H1 (cell line): ENCODE measurements around the gene MAP3K10. TPM values are rescaled to one million over a fixed set of nuclear protein-coding genes. Genes with fewer than 3 reads are reported as not detected.

Experiments
- CTCF ChIA-PET: fragments of 300-600 bp; sonication (Branson Sonifier 250); formaldehyde crosslinking; loops from one replicate; lab custom pipeline; 2021; ENCODE audit not compliant: partially characterized antibody; lab: Charles Lee
- POLR2A ChIA-PET: fragments of 300-600 bp; sonication (Branson Sonifier 250); formaldehyde crosslinking; loops from one replicate; lab custom pipeline; 2021; ENCODE audit warnings: inconsistent platforms; ENCODE audit not compliant: partially characterized antibody; lab: Charles Lee
- DNase-seq, 2 experiments: peaks; one replicate each; pipeline versions ENCODE4 v3.0.0 to v3.0.0-alpha.2; 2010 to 2022; ENCODE audit warnings: low spot score in 2 of 2, low read depth in 1 of 2, mixed read lengths in 1 of 2
- FAIRE-seq: peaks from 2 replicates; lab custom pipeline; 2011; peaks lifted over from hg19 to GRCh38; lab: Jason Lieb, UNC
- H2AFZ ChIP-seq: 2 replicates; pipeline ENCODE4 v1.8.1; 2012; ENCODE audit warnings: low read length, inconsistent platforms
- H2AK5ac ChIP-seq: 2 replicates; pipeline ENCODE4 v1.6.1; 2013; ENCODE audit warnings: low read depth, low read length
- H2BK120ac ChIP-seq: replicated peaks from 2 replicates; pipeline ENCODE3; 2013; ENCODE audit warnings: low read depth, low read length, inconsistent platforms
- H2BK12ac ChIP-seq: 2 replicates; pipeline ENCODE4 v1.6.1; 2013; ENCODE audit warnings: low read depth, low read length
- H2BK15ac ChIP-seq: 2 replicates; pipeline ENCODE4 v1.6.1; 2013; ENCODE audit warnings: low read length
- H2BK20ac ChIP-seq: 2 replicates; pipeline ENCODE4 v1.6.1; 2013; ENCODE audit warnings: low read length
- H2BK5ac ChIP-seq: 2 replicates; pipeline ENCODE4 v1.6.1; 2013; ENCODE audit warnings: low read depth, low read length
- H3K14ac ChIP-seq: 2 replicates; pipeline ENCODE4 v1.6.1; 2013; ENCODE audit warnings: inconsistent platforms; ENCODE audit not compliant: insufficient read length
- H3K18ac ChIP-seq: 2 replicates; pipeline ENCODE4 v1.6.1; 2013; ENCODE audit warnings: low read length; ENCODE audit errors: extremely low read depth
- H3K23ac ChIP-seq: 2 replicates; pipeline ENCODE4 v1.6.1; 2013; ENCODE audit warnings: inconsistent platforms; ENCODE audit not compliant: insufficient read length
- H3K23me2 ChIP-seq: 2 replicates; pipeline ENCODE4 v1.6.1; 2013; ENCODE audit warnings: low read depth, low read length
- H3K27ac ChIP-seq: 2 replicates; pipeline ENCODE4 v1.6.1; 2011; ENCODE audit warnings: low read depth, low read length, inconsistent platforms
- H3K27me3 ChIP-seq, 4 experiments: replicated peaks in 1 of 4; 1 replicate in 1 of 4; 2 replicates in 3 of 4; pipeline versions ENCODE4 v1.6.1 to v1.8.1; 2011 to 2013; ENCODE audit warnings: low read length in 3 of 4, mild to moderate bottlenecking in 3 of 4, inconsistent platforms in 2 of 4, mixed read lengths in 2 of 4, moderate library complexity in 1 of 4; ENCODE audit not compliant: control insufficient read depth in 3 of 4, insufficient read depth in 3 of 4; ENCODE audit errors: extremely low read depth in 1 of 4
- H3K36me3 ChIP-seq, 4 experiments: 2 replicates each; pipeline versions ENCODE4 v1.6.1 to v1.8.1; 2011 to 2013; ENCODE audit warnings: mild to moderate bottlenecking in 4 of 4, low read length in 3 of 4, moderate library complexity in 2 of 4, control low read depth in 1 of 4, inconsistent platforms in 1 of 4; ENCODE audit not compliant: insufficient read depth in 4 of 4, control insufficient read depth in 2 of 4
- H3K4ac ChIP-seq: replicated peaks from 2 replicates; pipeline ENCODE3; 2013; ENCODE audit warnings: low read length, low read depth, mixed read lengths, inconsistent platforms; ENCODE audit not compliant: insufficient read length
- H3K4me1 ChIP-seq, 4 experiments: replicated peaks in 1 of 4; 1 replicate in 1 of 4; 2 replicates in 3 of 4; pipeline versions ENCODE4 v1.6.1 to v1.8.1; 2011 to 2013; ENCODE audit warnings: low read length in 3 of 4, inconsistent platforms in 2 of 4, mixed read lengths in 1 of 4; ENCODE audit not compliant: insufficient read depth in 4 of 4, control insufficient read depth in 3 of 4
- H3K4me2 ChIP-seq, 2 experiments: 2 replicates each; pipeline versions ENCODE4 v1.6.1 to v1.8.1; 2011 to 2013; ENCODE audit warnings: low read depth in 2 of 2, low read length in 2 of 2, control low read depth in 1 of 2, inconsistent platforms in 1 of 2, mild to moderate bottlenecking in 1 of 2; ENCODE audit not compliant: insufficient read depth in 1 of 2
- H3K4me3 ChIP-seq, 4 experiments: fragments of 200-600, 300-600 bp in 1 of 4; sonication (generic), shearing (Covaris generic), sonication (Bioruptor Twin) in 1 of 4; 2 replicates each; pipeline versions ENCODE4 v1.5.1 to v1.8.1; 2011 to 2016; ENCODE audit warnings: low read length in 4 of 4, low read depth in 3 of 4, control low read depth in 2 of 4, inconsistent platforms in 2 of 4, mild to moderate bottlenecking in 2 of 4, mixed read lengths in 1 of 4, moderate library complexity in 1 of 4; ENCODE audit not compliant: insufficient read depth in 2 of 4; ENCODE audit errors: extremely low read depth in 1 of 4
- H3K56ac ChIP-seq: replicated peaks from 2 replicates; pipeline ENCODE3; 2013; ENCODE audit warnings: low read depth, mild to moderate bottlenecking, mixed read lengths, low read length, inconsistent platforms; ENCODE audit not compliant: insufficient read length
- H3K79me1 ChIP-seq: 2 replicates; pipeline ENCODE4 v1.6.1; 2013; ENCODE audit warnings: low read depth, low read length, control low read depth
- H3K79me2 ChIP-seq, 2 experiments: 2 replicates each; pipeline versions ENCODE4 v1.6.1 to v1.8.1; 2012 to 2013; ENCODE audit warnings: low read length in 2 of 2, mild to moderate bottlenecking in 2 of 2, inconsistent platforms in 1 of 2; ENCODE audit not compliant: insufficient read depth in 2 of 2, control insufficient read depth in 1 of 2
- H3K9ac ChIP-seq, 4 experiments: replicated peaks in 1 of 4; 1 replicate in 1 of 4; 2 replicates in 3 of 4; pipeline versions ENCODE4 v1.6.1 to v1.8.1; 2011 to 2013; ENCODE audit warnings: low read depth in 3 of 4, low read length in 3 of 4, control low read depth in 2 of 4, mild to moderate bottlenecking in 2 of 4, moderate library complexity in 2 of 4, inconsistent platforms in 1 of 4; ENCODE audit errors: extremely low read depth in 1 of 4
- H3K9me3 ChIP-seq, 2 experiments: 2 replicates each; pipeline versions ENCODE4 v1.6.1 to v1.8.1; 2012 to 2013; ENCODE audit warnings: mild to moderate bottlenecking in 2 of 2, moderate library complexity in 2 of 2, control low read depth in 1 of 2, inconsistent platforms in 1 of 2, low read depth in 1 of 2, low read length in 1 of 2, mixed read lengths in 1 of 2; ENCODE audit not compliant: insufficient read depth in 2 of 2
- H4K20me1 ChIP-seq, 2 experiments: replicated peaks in 1 of 2; 2 replicates each; pipeline versions ENCODE3 to v1.8.1; 2011 to 2013; ENCODE audit warnings: inconsistent platforms in 2 of 2, low read length in 2 of 2, mild to moderate bottlenecking in 1 of 2; ENCODE audit not compliant: insufficient read depth in 2 of 2, control insufficient read depth in 1 of 2
- H4K5ac ChIP-seq: 2 replicates; pipeline ENCODE4 v1.6.1; 2013; ENCODE audit warnings: low read length, low read depth, mixed read lengths, inconsistent platforms; ENCODE audit not compliant: insufficient read length
- H4K8ac ChIP-seq: 2 replicates; pipeline ENCODE4 v1.8.0; 2013; ENCODE audit warnings: mild to moderate bottlenecking, moderate library complexity, low read length, inconsistent platforms; ENCODE audit not compliant: insufficient read depth; ENCODE audit errors: extremely low read depth
- H4K91ac ChIP-seq: replicated peaks from 2 replicates; pipeline ENCODE3; 2013; ENCODE audit warnings: low read length, mixed read lengths, inconsistent platforms; ENCODE audit not compliant: insufficient read length
- BCL11A ChIP-seq, 2 experiments: IDR thresholded peaks; one replicate each; pipeline ENCODE4 v1.6.1; 2011; ENCODE audit warnings: low read depth in 2 of 2, low read length in 2 of 2, mild to moderate bottlenecking in 2 of 2
- EZH2 ChIP-seq: fragments of 200-600 bp; sonication (generic); IDR thresholded peaks from 2 replicates; pipeline ENCODE4 v1.7.1; 2012; ENCODE audit warnings: low read depth, mild to moderate bottlenecking, moderate library complexity, low read length, inconsistent platforms; ENCODE audit not compliant: severe bottlenecking
- MAFK ChIP-seq: IDR thresholded peaks from 2 replicates; pipeline ENCODE4 v1.6.1; 2012; ENCODE audit warnings: low read depth, mild to moderate bottlenecking, improper control_type of control experiment, low read length
- SIN3A ChIP-seq, 2 experiments: IDR thresholded peaks in 1 of 2; conservative IDR thresholded peaks in 1 of 2; 2 replicates each; pipeline ENCODE4 v1.6.1; 2011 to 2012; ENCODE audit warnings: low read length in 2 of 2, improper control_type of control experiment in 1 of 2, low read depth in 1 of 2, mild to moderate bottlenecking in 1 of 2
- SP2 ChIP-seq: IDR thresholded peaks from 2 replicates; pipeline ENCODE4 v1.6.1; 2012; ENCODE audit warnings: mild to moderate bottlenecking, low read length, inconsistent platforms
- SUZ12 ChIP-seq: fragments of 200-600 bp; sonication (generic); IDR thresholded peaks from 2 replicates; pipeline ENCODE4 v1.6.1; 2012; ENCODE audit warnings: mild to moderate bottlenecking, inconsistent platforms, low read length, moderate library complexity, mixed read lengths
- TAF7 ChIP-seq: optimal IDR thresholded peaks from 2 replicates; pipeline ENCODE3; 2011; ENCODE audit warnings: low read depth, mild to moderate bottlenecking, inconsistent platforms, low read length, moderate library complexity, borderline replicate concordance
- ZNF274 ChIP-seq: IDR thresholded peaks from 2 replicates; pipeline ENCODE4 v1.7.0; 2012; ENCODE audit warnings: low read length, borderline replicate concordance; ENCODE audit errors: extremely low read depth
- WGBS, 2 experiments: shearing (Covaris generic) in 1 of 2; methylation state at CpG; one replicate each; pipeline versions ENCODE4 v1.1.6 to v1.1.7; 2013 to 2015; ENCODE audit warnings: low lambda C conversion rate in 2 of 2, mixed read lengths in 2 of 2, inconsistent platforms in 1 of 2, low coverage in 1 of 2, missing lambda C conversion rate in 1 of 2; ENCODE audit not compliant: insufficient replicate concordance in 2 of 2, insufficient coverage in 1 of 2, insufficient read length in 1 of 2; ENCODE audit errors: extremely low coverage in 1 of 2, missing lambda C conversion rate in 1 of 2; 5-methylcytosine and 5-hydroxymethylcytosine counted together
- polyA plus RNA-seq, 7 experiments: library from polyadenylated mRNA; depleted of rRNA in 3 of 7; stranded (reverse) in 5 of 7; unstranded in 2 of 7; fragments of >200 nt in 5 of 7; fragments of 200-250 nt in 2 of 7; gene quantifications; 1 replicate in 5 of 7; 2 replicates in 1 of 7; 4 replicates in 1 of 7; pipeline versions ENCODE4 v1.2.1 to v1.2.3, GENCODE V29; 2011 to 2013; ENCODE audit warnings: missing spikeins in 2 of 7, mixed read lengths in 2 of 7
- total RNA-seq: library from RNA; stranded (reverse); fragmentation: NEBNext Ultra II Directional; extraction: Animal tissue kit (Norgen Biotek cat#: 25700); gene quantifications from 2 replicates; pipeline ENCODE4 v1.2.1, GENCODE V29; 2021

The MAP3K10 gene
- total and polyA plus RNA-seq, 2 of the 8 experiments (the other 6 are each of a cell fraction or from before 2014, with no cell fraction given), result 4.9 to 15.9 TPM

GRCh38 chr19:40205760-40206159, 14.5 kb downstream of the MAP3K10 start:
- H3K4ac ChIP-seq, result no peak overlapping the region
- H2BK5ac ChIP-seq, result no peak overlapping the region
- H2AK5ac ChIP-seq, result no peak overlapping the region
- no peak overlapping the region for H2AFZ ChIP-seq
- no peak overlapping the region for H3K18ac ChIP-seq
- no peak for FAIRE-seq
- H2BK12ac ChIP-seq, result no peak overlapping the region
- no peak overlapping the region for H3K4me3 ChIP-seq
- no peak overlapping the region for H3K23ac ChIP-seq
- ChIA-PET CTCF (interaction anchor here (0.7 to 1.6 kb wide), 3 partner anchors 12 to 189 kb away, joined by 3 to 5 read pairs (median 3); partner anchors contain the start of gene TTC9B), POLR2A (interaction anchor here (1.1 kb wide), 2 partner anchors 11 to 115 kb away, joined by 3 read pairs; partner anchors contain the start of gene ZNF780A)
- H3K79me1 ChIP-seq, result no peaks in the 10 kb centered on the region
- H4K20me1 ChIP-seq, result no peaks in the 10 kb centered on the region
- H2BK120ac ChIP-seq, result no peak overlapping the region
- peaks cover 0 to 5% (median 2%) of the 10 kb centered on the region in 4 experiments; a peak in 2 of 8 replicates for H3K36me3 ChIP-seq
- H4K91ac ChIP-seq, result no peak overlapping the region
- H3K14ac ChIP-seq, result no peak overlapping the region
- H3K9me3 ChIP-seq, result no peaks in the 10 kb centered on the region
- no peaks in the 10 kb centered on the region for H3K79me2 ChIP-seq
- no peak overlapping the region for H3K9ac ChIP-seq
- H2BK20ac ChIP-seq, result no peak overlapping the region
- H3K4me1 ChIP-seq, result 0 out of 7 replicates have a peak, but pooled peaks cover 0 to 2% (median 0%) of the 10 kb centered on the region in 4 experiments
- H4K5ac ChIP-seq, result no peak overlapping the region
- no peak for DNase-seq
- H3K4me2 ChIP-seq, result no peak overlapping the region
- no peak overlapping the region for H3K27ac ChIP-seq
- H3K23me2 ChIP-seq, result no peaks in the 10 kb centered on the region
- no peak overlapping the region for H3K56ac ChIP-seq
- H3K27me3 ChIP-seq, result no peaks in the 10 kb centered on the region
- WGBS, 2 experiments, result 84% methylated on average over 20 of the region's 21 CpGs; no CpG with 5 or more reads in 1 of the 2 experiments
- no peak overlapping the region for H4K8ac ChIP-seq
- no peak overlapping the region for H2BK15ac ChIP-seq
- TF ChIP-seq SP2 (no peak), TAF7 (no peak), SUZ12 (no peak), MAFK (no peak), SIN3A (conservative IDR thresholded peaks at IDR 0.05 in 1 of 2, IDR thresholded peaks at IDR 0.05 in 1 of 2; ENCODE audit: low read depth in 1 of 2, low read length in 2 of 2) (no peak), ZNF274 (no peak), EZH2 (no peak), BCL11A (IDR thresholded peaks at IDR 0.05; ENCODE audit: low read depth in 2 of 2, low read length in 2 of 2) (no peak)
